ENCODE measurements around the gene UBASH3A.

The UBASH3A gene

DNA sequence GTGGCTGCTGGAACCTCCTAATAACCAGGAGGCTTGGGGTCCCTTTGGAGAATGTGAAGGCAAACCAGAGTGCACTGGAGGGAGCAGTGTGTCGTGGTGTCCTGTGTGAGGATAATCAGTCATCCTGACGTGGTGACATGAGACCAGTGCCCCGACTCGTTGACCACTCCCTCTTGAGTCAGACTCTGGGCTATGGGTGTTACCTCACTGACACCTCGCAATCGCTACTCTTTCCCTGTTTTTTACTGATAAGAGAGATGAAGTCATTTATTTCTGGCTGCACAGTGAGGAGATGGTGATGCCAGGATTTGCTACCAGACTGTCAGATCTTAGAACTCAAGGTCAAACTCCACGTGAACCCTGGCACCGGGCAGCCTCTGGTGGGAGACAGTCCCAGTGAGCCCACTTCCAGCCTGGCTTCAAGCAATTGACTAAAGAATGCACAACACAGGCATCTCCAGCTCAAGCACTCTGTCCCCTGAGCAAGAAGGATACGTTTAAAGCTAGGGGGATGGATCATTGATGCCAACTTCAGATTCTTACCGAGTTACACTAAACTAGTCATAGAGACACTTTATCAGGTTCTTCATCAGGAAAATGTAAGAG, 30.3 kb downstream of the UBASH3A start:
- DNase-seq = no peak

DNA sequence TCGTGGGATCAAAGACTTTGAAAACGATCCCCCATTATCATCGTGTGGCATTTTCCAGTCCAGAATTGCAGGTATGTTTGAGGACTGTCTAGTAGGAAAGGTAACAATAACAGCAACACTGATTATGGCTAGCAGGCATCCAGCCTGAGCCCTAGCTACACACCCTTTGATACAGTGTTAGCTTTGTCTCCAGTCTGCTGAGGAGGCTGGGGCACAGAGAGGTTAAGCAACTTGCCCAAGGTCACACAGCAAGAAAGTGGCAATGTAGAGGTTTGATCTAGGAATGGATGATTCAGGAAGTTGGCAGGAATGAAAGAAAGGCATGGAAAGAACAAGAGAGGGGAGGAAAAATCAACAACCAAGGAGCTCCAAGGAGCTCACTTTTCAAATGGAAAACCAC, 31.2 kb downstream of the UBASH3A start:
- DNase-seq = no peak

DNA sequence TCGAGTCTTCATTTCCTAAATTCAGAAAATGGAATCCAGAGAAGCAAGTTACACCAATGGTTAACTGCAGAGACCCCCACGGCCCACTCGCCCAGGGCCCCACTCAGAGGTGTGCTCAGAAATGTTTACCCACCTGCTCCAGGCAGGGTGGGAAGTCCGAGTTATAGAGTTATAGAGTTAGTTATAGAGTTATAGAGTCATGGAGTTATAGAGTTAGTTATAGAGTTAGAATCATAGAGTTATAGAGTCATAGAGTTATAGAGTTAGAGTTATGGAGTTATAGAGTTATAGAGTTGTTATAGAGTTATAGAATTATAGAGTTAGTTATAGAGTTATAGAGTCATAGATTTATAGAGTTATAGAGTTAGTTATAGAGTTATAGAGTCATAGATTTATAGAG, 31.7 kb downstream of the UBASH3A start:
- DNase-seq = no peak

DNA sequence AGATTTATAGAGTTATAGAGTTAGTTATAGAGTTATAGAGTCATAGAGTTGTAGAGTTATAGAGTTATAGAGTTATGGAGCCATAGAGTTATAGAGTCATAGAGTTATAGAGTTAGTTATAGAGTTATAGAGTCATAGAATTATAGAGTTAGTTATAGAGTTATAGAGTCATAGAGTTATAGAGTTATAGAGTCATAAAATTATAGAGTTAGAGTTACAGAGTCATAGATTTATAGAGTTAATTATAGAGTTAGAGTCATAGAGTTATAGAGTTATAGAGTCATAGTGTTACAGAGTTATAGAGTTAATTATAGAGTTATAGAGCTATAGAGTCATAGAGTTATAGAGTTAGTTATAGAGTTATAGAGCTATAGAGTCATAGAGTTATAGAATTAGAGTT, 32.1 kb downstream of the UBASH3A start:
- DNase-seq = no peak

DNA sequence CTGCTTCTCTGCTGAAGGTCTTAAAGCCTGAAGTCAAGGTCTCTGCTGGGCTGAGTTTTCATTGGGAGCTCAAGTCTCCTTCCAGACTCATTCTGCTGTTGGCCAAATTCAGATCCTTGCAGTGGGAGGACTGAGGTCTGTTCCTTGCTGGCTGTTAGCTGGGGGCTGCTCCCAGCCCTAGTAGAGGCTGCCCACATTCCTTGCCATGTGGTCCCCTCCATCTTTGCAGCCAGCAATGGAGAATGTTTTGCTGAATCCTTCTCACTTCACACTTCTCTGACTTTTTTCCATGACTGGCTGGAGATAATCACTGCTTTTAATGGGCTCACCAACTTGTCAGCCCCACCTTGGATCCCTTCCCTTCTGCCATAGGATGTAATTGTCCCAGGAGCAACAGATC, 33.2 kb downstream of the UBASH3A start:
- no peak for DNase-seq

DNA sequence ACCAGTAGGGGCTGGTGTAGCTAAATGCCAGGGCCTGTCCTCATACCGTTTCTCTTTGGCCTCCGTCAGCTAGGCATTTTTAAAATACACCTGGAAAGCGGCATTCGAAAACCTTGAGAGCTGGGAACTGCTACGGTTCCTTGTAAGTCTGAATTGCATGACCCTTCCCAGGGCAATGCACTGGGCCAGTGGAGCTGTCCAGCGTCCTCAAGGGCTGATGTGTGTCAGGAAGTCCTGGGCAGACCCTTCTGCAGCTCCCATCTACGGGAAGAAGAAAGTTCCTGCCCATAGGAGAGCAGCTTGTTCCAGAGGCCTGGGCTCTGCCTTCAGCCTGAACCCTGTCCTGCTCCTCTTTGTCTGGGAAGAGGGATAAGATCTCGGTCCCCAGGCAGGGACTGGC, 34.1 kb downstream of the UBASH3A start:
- DNase-seq = no peak

DNA sequence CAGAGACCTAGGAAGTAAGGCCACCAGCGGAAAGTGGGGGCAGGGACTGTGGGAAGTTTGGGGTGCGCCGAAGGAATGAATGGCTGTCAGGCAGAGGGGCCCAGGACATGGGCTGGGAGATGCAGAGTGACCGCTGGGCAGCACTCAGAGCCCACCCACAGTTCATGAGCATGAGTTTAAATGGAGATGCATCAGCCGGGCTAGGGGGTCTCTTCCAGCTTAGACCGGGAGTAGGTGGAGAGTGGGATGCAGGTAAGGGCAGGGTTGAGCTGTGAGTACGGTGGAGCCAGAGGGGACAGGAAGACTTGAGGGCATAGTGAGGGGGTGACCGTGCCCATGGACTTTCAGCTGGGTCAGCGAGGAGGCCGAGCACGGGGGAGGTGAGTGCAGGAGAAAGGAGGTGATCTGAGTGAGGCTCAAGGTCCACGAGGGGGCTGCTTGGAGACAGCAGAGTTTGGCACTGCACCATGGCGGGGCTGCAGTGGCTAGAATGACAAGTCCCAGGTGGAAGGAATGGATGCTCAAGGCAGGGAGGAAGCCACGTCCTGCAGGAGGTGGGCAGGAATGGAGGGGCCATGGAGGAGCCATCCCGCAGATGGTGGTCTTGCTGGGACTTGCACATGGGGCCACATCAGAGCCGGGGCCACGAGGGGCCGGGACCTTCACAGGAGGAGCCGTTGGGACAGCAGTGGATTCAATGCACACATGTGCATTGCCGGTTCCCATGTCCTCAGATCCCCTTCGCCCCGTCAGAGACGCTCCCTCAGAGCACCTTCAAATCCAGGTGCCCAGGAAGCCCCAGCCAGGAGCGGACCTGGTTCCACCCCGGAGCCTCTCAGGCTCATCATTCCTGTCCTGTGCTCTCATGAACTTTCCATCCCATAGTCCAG, 34.9 kb downstream of the UBASH3A start:
- DNase-seq = no peak

DNA sequence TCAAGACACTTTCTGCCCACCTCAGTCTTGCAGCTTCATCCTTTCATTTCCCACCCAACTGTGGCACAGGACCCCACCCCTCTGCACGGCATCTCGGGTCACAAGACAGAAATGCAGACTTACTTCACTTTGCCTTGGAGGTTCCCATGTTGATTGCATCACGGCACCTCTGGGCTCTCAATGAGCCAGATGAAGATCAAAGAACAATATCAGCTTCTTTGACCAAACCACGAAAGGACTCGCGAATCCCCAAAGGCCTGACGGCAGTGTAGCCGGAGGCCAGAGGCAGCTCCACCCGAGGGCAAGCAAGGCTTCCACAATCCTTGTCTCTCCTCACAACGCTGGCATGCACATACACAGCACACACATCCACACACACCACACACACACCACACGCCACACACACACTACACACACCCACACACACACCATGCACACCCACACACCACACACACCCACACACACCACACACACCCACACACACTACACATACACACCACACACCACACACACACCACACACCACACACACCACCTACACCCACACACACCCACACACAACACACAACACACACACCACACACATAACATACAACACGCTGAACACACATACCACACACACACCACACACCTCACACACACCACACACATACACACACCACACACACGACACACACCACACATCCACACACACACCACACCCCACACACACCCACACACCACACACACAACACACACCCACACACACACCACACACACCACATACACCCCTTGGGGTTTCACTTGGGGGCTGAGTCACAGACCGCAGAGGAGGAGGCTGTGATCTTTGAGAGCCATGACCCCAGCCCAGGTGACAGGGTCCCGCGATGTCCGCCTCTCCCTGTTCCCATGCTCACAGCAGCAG, 35.8 kb downstream of the UBASH3A start:
- DNase-seq = no peak

DNA sequence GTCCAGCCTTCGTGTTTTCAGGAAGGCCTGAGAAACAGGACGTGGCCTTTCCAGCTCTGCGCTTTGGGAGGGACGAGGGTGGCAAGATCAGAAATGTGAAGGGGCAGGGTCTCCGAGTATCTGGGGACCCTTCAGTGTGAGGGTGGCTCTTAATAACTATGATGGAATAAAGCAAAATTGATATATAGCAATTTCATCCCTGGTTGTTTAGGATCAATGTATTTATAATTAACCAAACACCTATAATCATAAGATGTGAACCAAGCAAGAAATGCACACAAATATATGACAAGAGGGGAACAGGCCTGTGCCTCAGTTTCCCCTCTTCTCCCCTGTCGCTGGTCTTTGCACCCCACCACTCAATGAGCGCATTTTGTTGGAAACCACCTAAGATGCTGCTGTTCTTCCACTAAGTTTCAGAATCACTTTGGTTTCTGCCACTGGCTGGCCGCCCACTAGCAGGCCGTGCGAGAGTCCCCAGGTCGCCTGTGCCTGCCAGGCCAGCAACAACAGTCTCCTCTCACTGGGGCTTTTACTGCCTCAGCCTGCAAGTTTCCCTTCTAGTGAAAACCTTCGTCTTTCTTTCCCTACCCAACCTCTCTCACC, 36.6 kb downstream of the UBASH3A start:
- DNase-seq = peak; percentile 30

DNA sequence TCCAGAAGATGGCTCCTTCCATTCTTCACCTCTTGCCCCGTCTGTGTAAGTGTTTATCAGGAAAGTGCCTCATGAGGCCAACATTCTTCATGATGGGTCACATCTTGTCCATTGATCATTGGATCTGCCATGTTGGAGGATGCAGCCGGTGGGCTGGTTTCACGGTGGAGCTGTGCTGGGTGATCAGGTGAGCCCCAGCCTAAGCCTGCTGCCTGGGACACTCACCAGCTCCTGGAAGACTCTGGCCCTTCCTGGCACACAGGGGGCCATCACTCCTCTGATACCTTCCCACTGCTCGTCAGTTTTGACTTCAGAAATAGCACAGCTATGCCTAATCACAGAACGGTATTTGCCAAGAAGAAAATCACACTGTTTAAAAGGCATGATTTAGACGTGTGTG, 38.3 kb downstream of the UBASH3A start:
- no peak for DNase-seq

DNA sequence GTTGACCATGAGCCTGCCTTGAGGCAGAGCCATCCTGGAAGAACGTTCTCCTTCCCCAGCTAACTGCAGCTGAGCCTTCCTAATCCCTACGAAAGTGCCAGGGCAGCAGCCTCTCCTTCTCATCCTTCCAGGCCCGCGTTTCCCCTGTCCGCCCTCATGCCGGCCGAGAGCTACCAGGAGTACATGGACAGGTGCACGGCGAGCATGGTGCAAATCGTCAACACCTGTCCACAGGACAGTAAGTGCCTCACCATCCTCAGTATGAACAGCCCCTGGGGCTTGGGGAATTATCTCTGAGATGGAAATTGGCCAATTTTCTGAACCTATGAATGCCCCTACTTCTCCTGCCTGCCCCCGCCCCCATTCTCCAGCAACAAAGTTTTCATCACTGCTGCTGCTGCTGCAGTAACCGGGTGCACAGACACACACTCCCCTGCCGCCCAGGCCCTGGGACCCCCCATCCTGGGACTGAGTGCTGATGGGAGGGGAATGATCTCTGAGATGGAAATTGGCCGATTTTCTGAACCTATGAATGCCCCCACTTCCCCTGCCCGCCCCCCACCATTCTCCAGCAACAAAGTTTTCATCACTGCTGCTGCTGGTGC, 39.6 kb downstream of the UBASH3A start:
- DNase-seq = no peak

DNA sequence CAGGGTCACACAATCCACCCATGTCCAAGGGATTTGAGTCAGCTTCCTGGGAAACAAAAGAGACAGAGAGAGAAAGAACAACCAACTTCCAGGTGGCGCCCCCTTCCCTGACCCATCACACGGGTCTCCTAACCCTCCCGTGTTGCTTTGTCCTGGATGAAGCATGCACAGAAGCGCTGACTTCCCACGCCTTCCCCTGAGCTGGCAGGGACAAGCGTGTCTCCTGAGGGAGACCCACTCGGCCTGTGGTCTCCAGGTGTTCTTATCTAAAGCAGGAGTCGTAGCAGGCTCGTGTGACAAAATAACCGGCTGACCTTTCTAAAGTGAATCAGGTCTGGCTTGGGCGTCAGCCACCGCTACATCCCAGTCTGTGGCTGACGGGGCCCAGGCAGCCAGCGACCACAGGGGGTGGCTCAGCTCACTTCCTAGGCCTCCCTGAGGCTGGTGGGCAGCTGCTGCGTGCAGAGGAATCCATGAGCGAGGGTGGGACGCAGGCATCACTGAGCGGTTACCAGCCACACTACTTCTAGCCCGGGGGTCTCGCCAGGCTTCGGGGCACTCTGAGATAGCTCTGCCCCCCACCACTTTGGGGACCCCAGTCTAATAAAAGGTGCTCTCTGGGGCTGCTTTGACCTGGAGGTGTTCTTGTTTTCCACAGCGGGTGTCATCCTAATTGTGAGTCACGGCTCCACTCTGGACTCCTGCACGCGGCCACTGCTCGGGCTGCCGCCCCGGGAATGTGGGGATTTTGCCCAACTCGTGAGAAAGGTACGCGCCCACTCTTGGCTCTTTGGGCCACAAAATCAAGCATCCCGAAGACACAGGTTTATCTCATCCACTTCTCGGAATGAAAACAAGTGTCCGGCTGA, 40.4 kb downstream of the UBASH3A start:
- DNase-seq = no peak

DNA sequence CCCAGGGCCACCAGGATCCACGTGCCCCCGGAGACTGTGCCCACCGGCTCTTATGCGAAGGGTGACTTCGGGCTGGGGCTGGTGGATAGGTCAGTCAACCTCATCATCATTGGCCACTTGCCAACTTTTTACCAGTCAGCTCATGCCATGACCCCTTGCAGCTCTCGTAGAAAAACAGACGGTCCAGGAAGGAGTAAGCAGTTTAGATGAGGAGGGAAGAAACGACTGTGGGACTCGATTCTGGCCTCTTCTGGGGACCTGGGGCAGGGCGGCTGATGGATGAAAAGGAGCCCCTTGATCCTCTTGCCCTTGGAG, 41.0 kb downstream of the UBASH3A start:
- no peak for DNase-seq

DNA sequence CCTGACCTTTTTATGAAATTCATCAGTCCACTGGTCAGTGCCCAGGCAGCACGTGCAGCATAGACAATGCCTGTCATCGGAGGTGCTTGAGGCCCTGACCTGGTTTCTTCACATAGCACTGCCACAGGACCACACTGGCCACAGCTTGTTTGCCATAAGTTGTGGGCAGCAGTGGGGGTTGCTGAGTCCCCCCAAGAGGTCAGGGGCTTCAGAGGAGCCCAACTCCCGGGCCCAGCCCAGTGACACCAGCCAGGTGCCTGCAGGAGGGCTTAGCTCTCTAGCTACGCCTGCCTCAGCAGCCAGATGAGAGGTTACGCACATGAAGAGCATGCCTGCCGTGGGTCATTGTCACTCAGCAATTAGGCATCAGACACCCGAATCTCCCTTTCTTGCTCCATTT, 41.6 kb downstream of the UBASH3A start:
- DNase-seq = no peak

DNA sequence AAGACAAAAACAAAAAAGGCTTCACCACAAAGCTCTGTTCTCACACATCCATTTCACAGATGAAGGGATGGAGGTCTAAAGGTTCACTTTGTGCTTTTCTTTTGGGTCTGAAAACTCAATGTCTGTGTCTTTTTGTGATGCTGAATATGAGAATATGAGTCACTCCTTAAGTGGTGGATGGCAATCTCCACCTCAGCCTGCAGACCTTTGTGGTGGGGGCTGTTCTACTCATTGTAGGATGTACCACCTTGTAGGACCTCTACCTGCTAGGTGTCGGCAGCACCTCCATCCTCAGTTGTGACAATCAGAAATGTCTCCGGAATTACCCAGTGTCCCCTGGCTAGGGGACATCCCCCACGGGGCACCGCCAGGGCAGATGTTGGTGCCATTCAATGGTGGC, 42.8 kb downstream of the UBASH3A start:
- no peak for DNase-seq

DNA sequence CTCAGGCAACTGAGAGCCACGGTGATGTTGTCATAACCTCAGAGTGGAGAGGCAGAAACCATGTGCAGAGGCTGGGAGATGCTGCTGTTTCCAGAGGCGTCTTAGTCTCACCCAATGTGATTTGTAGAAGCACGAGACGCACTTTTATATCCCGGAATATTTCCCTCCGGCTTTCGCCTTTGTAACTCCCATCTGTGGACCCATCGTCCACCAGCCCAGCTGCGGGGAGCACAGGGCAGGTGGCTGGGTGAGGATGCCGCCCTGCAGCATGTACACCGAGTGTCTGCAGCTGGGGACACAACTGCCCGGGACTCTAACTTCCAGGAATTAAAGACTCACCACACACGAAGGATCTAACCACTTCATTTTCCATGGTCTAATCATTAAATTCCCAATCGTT, 43.5 kb downstream of the UBASH3A start:
- DNase-seq = no peak

DNA sequence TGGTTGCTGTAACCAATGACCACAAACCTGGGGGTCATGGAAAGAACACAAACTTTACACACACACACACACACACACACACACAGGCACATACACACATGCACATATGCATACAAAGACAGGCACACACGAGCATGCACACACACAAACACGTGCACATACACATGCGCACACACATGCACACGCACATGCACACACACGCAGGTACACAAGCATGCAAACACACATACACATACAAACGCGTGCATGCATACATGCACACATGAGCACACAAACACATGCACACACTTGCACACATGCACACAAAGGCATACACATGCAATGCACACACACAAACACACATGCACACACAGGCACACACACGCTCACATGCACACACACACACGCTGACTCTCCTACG, 44.0 kb downstream of the UBASH3A start:
- DNase-seq = no peak

DNA sequence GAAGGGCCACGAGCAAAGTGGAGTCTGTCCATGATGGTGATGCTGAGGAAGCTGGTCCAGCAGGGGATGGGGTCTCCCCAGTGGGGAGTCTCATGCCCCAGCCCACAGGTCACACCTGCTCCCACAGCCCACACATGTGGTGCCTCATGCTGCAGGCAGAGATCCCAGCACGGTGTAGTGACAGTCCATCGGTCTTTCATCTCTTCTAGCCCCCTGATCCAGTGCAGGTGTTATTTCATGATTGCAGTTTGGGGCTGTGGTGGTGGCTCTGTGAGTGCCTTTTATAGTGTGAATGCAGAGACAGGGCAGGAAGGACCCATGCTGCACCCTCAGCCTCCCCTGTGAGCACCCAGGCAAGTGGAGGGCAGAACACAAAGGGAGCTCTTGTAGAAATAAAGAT, 45.0 kb downstream of the UBASH3A start:
- DNase-seq = no peak

DNA sequence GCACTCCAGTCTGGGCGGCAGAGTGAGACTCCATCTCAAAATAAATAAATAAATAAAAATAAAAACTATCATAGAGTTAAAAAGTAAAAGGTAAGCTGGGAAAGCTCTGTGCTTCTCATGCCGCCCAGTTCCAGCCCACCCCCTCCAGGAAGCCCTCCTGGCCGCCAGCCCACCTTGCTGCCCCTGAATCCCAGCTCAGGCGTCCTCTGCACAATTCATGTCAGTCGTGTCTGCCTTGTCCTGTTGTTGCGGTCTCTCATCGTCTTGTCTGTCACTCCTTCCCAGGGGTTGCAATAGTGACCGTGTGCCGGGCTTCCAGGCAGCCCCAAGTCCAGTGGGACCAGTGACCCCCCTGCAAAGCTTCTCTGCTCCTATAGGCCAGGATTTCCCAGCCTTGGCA, 48.2 kb downstream of the UBASH3A start:
- DNase-seq = no peak

DNA sequence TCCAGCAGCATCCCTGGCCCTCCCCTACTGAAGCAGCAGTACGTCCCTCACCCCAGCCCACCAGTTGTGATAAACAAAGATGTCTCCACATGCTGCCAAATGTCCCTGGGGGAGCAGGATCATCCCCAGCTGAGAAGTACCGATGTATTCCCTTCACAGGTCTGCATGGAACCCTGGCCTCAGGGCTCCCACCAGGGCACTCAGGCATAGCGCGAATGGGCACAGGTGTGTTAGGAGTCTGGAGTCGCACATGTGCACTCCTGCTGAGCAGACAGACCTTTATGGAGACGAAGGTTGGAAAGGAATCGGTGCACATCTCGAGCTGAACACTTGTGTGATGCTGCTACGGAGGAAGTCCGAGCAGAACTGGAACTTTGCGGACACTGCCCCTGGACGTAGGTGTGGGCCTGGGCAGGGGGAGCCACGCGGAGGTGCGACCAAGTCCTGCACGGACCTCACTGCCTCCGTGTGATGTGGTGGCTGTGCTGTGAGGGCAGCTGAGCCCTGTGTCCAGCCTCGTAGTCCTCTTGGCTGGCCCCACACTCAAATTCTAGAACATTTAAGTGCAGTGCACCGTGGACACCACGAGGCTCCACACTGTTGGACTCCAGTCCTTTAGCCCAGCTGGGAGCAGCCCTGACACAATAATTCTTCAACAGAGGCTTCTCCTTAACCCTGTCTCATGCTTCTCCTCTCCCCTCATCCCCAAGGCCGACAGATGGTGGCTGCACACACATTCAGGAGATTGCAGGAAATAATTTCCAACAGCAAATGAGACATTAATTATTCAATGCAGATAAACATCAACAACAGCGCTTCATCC, 48.9 kb downstream of the UBASH3A start:
- no peak for DNase-seq

Measured in RPMI8226 (cell line).